H7 (cell line): ENCODE data around the gene CTDSP1. TPM values are rescaled to one million over a fixed set of nuclear protein-coding genes. Genes with fewer than 3 reads are reported as not detected.
A peak's percentile ranks its signal among the peaks of the same experiment; 100 is the strongest.

ENCODE experiments used
- DNase-seq: peaks from one replicate; pipeline ENCODE4 v3.0.0; 2012
- H3K27me3 ChIP-seq: 2 replicates; pipeline ENCODE4 v1.6.0; 2011; ENCODE audit warnings: mild to moderate bottlenecking, low read length; ENCODE audit not compliant: control insufficient read depth, insufficient read depth
- H3K36me3 ChIP-seq: replicated peaks from 2 replicates; pipeline ENCODE4 v1.5.1; 2011; ENCODE audit warnings: low read length; ENCODE audit not compliant: control insufficient read depth, insufficient read depth
- H3K4me3 ChIP-seq: 2 replicates; pipeline ENCODE4 v1.5.1; 2011; ENCODE audit warnings: low read depth, mild to moderate bottlenecking, control low read depth, low read length, moderate library complexity; ENCODE audit not compliant: insufficient read depth
- total RNA-seq: library from RNA; depleted of rRNA; stranded (reverse); fragments of >200 nt; shearing (Covaris generic); gene quantifications from 2 replicates; pipeline ENCODE4 v1.2.3, GENCODE V29; 2014; rRNA removed

CTDSP1 gene
- 25.4 and 29.9 TPM in 2 replicates for total RNA-seq

DNA sequence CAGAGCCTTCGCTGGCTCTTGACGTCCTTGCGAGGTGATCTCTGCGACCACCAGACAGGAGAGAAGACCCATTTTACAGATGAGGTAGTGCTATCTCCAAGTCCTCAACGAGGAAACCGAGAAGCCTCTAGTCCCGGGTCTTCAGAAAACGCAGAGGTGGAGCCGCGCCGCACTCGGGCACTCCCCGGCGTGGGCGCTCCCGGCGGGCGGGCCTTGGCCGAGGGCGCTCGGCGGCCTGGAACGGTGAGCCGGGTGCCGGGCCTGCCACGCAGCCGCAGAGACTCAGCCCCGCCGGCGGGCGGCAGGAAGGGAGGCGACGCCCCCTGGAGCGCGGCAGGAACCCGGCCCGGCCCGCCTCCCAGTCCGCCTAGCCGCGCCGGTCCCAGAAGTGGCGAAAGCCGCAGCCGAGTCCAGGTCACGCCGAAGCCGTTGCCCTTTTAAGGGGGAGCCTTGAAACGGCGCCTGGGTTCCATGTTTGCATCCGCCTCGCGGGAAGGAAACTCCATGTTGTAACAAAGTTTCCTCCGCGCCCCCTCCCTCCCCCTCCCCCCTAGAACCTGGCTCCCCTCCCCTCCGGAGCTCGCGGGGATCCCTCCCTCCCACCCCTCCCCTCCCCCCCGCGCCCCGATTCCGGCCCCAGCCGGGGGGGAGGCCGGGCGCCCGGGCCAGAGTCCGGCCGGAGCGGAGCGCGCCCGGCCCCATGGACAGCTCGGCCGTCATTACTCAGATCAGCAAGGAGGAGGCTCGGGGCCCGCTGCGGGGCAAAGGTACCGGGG is at the start of gene CTDSP1:
CTDSP1 (plus strand) TSS at position 478 of the 776 bp plus-strand sequence; CDS start at position 701, 223 bp downstream.
- H3K27me3 ChIP-seq = peaks cover 31% of the 10 kb centered on the region
- peaks cover 4% of the 10 kb centered on the region for H3K36me3 ChIP-seq
- DNase-seq = peak; percentile 95
- peak within 1 kb of the TSS; percentile 68 for H3K4me3 ChIP-seq

DNA sequence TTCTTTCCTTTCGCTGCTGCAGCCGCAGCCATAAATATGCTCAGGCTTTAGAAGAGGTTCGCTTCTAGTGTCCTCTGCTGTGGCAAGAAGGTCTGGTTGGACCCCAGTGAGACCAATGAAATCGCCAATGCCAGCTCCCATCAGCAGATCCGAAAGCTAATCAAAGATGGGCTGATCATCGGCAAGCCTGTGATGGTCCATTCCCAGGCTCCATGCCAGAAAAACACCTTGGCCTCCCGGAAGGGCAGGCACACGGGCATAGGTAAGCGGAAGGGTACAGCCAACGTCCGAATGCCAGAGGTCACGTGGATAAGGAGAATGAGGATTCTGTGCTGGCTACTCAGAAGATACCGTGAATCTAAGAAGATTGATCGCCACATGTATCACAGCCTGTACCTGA is 45.6 kb upstream of the CTDSP1 start:
- H3K4me3 ChIP-seq = no peak overlapping the region
- H3K36me3 ChIP-seq = no peaks in the 10 kb centered on the region
- H3K27me3 ChIP-seq = no peaks in the 10 kb centered on the region
- no peak for DNase-seq

- Histone ChIP-seq H3K27me3 (no peaks in the 10 kb centered on the region), H3K36me3 (no peaks in the 10 kb centered on the region), H3K4me3 (no peak overlapping the region)
- no peak for DNase-seq
Measured at GRCh38 chr2:218354850-218355443, 44.7 kb upstream of the CTDSP1 start.

DNA sequence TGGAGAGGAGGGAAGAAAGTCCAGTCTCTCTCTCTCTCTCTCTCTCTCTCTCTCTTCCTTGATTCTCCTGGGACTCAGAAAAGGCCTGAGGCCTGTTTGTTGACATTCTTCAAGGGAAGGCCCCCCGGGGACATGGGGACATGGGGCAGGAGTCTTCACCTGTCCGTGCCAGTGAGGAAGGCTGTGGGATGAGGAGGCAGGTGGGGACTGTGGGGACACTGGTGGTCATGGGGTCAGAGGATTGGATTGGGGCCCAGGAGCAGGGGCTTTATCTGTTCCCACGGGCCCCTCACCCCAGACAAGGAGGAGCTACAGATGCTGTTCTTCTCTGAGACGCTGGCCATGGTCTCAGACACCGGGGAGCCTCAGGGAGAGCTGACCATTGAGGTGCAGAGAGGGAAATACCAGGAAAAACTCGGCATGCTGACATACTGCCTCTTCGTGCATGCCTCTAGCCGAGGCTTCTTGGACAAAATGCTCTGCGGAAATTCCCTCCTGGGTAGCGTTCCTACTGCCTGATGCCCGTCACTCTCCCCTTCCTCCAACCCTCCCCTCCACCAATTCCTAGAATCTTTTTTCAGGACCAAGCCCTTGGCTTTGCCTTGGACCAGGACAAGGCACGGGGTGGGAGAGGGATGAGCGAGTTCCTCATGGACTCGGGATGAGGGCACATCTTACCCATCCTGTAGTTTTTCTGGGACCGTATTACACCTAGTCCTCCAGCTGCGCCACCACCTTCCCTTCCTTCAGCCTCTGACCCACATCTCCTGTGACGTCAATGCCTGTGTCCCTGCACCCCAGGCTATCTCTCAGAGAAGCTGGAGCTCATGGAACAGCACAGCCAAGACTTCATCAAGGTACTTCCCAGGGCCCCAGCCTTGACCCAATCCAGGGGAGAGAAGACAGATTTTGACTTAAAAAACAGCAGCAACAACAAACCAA is 42.2 kb upstream of the CTDSP1 start:
- Histone ChIP-seq H3K36me3 (no peaks in the 10 kb centered on the region), H3K4me3 (no peak overlapping the region), H3K27me3 (no peaks in the 10 kb centered on the region)
- DNase-seq = peak; percentile 55

DNA sequence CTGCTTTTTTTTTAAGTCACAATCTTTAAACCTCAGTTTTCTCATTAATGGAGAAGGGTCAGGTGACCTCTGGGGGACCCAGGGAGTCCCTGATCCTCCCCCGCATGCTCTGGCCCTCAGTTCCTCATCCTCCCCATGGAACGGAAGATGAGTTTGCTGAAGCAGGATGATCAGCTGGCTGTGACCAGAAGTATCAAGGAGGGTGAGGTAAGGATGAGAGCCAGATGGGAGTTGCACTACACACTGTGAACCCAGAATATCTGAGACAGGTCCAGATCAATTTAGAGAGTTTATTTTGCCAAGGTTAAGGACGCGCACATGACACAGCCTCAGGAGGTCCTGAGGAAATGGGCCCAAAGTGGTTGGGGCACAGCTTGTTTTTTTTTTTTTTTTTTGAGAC is 39.2 kb upstream of the CTDSP1 start:
- Histone ChIP-seq H3K4me3 (no peak overlapping the region), H3K27me3 (no peaks in the 10 kb centered on the region), H3K36me3 (no peaks in the 10 kb centered on the region)
- DNase-seq = no peak

GRCh38 chr2:218362606-218363005 is 37.1 kb upstream of the CTDSP1 start:
- H3K36me3 ChIP-seq = no peaks in the 10 kb centered on the region
- H3K27me3 ChIP-seq = peaks cover 3% of the 10 kb centered on the region
- DNase-seq = no peak
- H3K4me3 ChIP-seq = no peak overlapping the region

- Histone ChIP-seq H3K27me3 (peaks cover 4% of the 10 kb centered on the region), H3K4me3 (no peak overlapping the region), H3K36me3 (no peaks in the 10 kb centered on the region)
- no peak for DNase-seq
Measured at GRCh38 chr2:218363736-218364135, 35.9 kb upstream of the CTDSP1 start.

DNA sequence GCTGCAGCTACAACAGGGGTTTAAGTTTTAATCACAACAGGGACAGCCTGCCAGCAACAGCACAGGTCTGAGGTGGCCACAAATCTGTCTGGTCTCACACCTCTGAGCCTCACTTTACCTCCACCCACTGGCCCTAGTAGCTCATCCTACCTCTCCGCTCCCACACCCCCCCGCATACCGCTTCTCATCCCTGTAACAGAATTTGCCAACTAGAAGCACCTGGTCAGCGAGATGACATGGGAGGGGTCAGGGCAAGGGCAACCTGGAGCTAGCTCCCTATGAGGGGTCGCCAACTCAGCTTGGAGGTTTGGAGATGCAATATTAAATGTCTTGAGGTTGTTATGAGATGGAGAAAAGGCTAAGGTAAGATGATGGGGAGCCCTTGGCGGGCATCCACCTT is 35.5 kb upstream of the CTDSP1 start:
- Histone ChIP-seq H3K36me3 (no peaks in the 10 kb centered on the region), H3K27me3 (peaks cover 4% of the 10 kb centered on the region), H3K4me3 (no peak overlapping the region)
- DNase-seq = peak; percentile 35

DNA sequence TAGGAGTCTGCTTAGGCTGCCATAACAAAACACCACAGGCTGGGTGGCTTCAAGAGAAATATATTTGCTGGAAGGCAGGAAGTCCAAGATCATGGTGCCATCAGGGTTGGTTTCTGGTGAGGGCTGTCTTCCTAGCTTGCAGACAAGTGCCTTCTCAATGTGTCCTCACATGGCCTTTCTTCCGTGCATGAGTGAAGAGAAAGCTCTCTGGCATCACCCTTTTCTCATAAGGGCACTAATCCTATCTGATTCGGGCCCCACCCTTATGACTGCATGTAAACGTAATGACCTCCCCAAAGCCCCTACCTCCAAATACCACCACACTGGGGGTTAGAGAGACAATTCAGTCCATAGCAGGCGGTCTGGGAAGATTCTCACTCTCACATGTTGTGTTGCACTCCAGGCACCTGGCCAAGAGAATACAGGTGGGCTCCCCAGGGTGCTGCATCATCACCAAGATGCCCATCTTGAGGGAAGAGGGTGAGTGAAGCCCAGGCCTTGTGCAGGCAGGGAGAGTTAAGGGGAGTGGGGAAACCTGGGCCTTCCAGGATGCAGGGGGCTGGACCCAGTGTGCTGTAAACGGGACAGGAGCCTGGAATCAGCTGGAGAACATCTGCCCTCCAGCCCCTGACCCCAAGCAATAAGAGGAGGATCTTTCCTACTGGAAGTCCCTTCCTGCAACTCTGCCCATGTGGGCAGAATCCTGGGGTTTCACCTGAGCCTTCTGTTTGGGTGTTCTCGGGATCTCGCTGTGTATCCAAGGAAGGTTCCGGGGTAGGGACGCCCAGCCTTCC is 32.9 kb upstream of the CTDSP1 start:
- no peaks in the 10 kb centered on the region for H3K36me3 ChIP-seq
- peak overlapping the region; percentile 79 for H3K4me3 ChIP-seq
- no peak for DNase-seq
- H3K27me3 ChIP-seq = peaks cover 4% of the 10 kb centered on the region

DNA sequence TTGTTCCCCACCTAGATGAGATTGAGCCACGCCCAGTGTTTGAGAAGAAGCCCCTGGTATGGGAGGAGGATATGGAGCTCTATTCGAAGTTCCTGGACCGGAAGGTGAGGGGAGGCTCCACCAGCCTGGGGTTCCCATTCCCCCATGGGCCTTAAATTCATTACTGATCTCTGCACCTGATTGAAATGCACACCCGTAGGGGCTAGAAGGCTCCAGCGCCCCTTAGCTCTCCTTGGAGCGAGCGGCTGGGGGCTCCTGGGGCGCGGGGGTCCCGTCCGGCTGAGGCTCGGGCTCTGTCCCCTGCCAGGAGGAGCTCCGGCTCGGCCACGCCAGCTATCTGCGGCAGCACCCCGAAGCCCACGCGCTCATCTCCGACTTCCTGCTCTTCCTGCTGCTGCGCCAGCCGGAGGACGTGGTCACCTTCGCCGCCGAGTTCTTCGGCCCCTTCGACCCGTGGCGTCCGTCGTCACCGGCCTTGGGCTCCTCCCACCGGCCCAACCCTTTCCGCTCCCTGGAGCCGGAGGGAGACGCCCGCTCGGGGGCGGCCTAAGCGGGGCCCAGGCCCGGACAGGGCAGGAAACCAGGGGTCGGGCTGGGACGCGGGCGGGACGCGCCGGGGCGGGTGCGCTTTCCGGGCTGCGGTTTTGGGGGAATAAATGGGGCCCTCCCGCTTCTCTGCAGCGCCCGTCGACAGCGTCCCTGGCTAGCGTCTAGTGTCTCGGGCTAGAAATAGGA is 32.1 kb upstream of the CTDSP1 start:
- peaks cover 4% of the 10 kb centered on the region for H3K27me3 ChIP-seq
- H3K4me3 ChIP-seq = peak overlapping the region; percentile 79
- no peaks in the 10 kb centered on the region for H3K36me3 ChIP-seq
- peak; percentile 97 for DNase-seq

GRCh38 chr2:218368150-218368528 is 31.5 kb upstream of the CTDSP1 start:
- Histone ChIP-seq H3K36me3 (no peaks in the 10 kb centered on the region), H3K27me3 (peaks cover 4% of the 10 kb centered on the region), H3K4me3 (peak overlapping the region; percentile 79)
- no peak for DNase-seq

- peak; percentile 84 for DNase-seq
- Histone ChIP-seq H3K27me3 (peaks cover 4% of the 10 kb centered on the region), H3K36me3 (no peaks in the 10 kb centered on the region), H3K4me3 (peak overlapping the region; percentile 32; the same call in 1 of the 2 replicates)
Measured at GRCh38 chr2:218368621-218369153, 31.0 kb upstream of the CTDSP1 start.

DNA sequence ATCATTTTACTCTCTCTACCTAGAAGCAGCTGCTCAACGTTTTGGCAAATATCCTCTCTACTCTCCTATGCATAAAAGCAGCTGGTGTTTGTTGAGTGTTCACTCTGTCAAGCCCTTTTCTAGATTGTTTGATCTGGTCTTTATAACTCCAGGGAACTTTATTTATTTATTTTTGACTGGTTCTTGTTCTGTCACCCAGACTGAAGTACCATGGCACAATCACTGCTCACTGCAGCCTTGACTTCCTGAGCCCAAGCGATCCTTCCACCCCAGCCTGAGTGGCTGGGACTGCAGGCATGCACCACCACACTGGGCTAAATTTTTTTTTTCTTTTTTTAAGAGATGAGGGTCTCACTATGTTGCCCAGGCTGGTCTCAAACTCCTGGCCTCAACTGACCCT is 30.3 kb upstream of the CTDSP1 start:
- DNase-seq = no peak
- no peak overlapping the region for H3K4me3 ChIP-seq
- H3K27me3 ChIP-seq = peaks cover 4% of the 10 kb centered on the region
- no peaks in the 10 kb centered on the region for H3K36me3 ChIP-seq
